Fibroblast of peridontal ligament (primary cell): Measurements from ENCODE around the gene PRKCE.
A peak's percentile ranks its signal among the peaks of the same experiment; 100 is the strongest.

ENCODE experiments used
- DNase-seq: peaks from one replicate; pipeline ENCODE4 v3.0.0-alpha.2; 2010; ENCODE audit errors: extremely low read depth

The PRKCE gene

DNA sequence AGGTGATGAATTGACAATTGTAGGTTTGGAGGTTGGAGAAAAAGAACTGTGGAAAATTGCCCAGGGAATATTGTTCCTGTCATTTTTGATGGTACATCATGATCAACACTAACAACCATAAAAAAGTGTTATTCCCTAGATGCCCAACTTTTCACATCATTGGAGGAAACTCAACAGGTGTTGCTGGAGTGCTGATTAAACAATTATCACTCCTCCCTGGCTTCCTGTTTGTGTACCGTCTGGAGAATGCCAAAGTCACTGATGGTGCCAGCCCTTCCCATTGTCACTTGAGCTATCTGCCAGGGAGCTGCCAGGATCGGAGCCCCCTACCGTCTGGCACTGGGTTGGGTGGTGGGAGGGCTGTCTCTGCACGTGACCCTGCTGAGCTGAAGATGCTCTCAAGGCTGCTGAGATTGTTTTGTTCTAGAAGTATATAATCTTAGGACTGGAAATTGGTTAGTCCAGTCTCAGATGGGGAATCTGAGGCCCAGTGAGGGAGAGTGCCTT lies 156.9 kb downstream of the PRKCE start:
- no peak for DNase-seq

DNA sequence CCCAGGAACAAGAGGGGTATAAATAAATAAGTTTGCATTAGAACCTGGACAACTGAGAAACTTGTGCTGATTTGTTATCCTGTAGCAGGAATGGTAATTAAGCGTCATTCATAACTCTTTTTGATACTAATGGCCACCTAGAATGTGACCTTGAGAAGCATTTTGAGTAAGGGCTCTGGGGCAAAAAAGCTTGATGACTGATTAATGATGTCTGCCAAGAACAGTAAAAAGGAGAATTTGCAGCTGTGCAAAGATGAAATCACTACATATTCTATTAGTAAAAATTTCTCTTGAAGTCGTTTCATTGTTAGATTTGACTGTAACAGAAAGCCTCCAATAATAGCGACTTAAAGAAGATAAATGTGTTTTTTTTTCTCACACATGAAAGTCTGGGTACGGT lies 157.7 kb downstream of the PRKCE start:
- DNase-seq: no peak

DNA sequence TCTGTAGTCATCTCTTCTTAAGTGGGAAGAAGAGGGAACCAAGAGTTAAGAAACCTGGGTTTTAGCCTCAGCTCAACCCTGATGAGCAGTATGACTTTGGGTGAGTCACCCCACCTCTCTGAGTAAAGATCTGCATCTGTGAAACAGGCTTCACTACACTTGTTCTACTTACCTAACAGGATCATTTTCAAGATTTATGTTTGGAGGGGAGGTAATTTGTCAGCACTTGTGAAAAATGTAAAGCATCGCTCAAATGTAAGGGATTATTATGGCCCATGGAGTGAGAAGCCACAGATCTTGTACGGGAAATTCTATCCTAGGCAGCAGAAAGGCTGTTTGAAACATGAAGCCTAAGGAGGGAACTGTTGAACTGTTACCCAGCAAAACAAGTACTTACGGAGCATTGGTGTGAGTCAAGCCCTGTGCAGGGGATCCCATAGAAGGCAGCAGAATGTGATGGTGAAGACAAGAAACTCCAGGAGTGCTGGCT lies 160.6 kb downstream of the PRKCE start:
- peak; percentile 42 for DNase-seq

DNA sequence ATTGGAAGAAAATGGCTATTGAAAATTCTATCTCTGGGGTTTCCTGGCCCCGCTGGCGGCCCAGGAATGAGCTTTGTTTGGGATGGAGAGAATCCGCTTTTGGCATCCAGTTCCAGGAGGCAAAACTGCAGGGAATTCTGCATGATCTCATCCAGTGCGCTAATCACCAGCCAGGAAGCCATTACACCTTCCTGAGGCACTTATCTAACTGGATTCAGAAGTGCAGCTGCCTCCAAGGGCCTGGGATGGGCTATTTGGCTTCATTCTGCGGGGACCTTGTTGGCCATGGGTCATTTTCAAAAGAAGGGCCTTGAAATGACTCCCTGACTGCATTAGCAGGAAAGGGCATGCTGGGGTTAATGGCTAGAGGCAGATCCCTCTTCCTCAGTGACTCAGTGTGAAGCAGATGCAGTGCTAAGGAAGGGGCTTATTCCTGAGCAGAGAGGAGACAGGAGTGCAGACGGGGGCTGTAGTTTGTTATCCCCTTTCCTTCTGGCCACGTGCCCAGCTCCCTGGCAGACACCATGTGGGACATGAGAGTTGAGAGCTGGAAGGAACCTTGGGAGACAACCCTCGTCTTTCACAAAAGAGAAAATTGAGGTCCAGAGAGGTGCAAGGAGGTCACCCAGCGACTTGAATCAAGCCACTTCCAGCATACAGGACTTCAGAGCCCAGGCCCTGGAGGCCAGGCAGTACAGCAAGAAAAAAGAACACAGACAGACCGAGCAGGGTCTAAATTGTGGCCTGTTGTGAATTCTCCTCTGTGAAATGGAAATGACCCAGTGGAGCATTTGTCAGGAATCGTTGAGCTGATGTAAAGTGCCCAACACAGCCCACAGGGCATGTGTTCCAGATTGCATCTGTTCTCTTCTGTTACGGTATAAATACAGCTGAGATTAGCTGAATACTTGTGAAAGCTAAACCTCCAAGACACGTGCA lies 161.8 kb downstream of the PRKCE start:
- DNase-seq: no peak

DNA sequence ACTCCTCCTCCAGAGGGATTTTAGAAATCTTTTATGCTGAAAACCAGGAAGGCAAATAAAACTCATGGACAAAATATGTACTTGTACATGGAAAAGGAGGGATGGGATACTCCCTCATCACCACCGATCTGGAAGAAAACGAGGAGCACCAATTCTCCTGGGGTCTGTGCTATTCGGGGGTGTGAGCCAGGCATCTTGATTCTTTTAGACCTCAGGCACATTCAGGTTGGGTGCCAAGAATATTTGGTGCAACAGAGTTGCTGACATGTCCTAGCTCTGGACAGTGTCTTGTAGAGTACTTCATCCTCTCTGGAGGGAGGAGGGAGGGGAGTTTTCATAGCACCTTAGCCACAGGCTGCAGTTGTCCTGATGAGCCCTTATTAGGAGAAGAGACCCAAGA lies 163.0 kb downstream of the PRKCE start:
- DNase-seq: no peak

DNA sequence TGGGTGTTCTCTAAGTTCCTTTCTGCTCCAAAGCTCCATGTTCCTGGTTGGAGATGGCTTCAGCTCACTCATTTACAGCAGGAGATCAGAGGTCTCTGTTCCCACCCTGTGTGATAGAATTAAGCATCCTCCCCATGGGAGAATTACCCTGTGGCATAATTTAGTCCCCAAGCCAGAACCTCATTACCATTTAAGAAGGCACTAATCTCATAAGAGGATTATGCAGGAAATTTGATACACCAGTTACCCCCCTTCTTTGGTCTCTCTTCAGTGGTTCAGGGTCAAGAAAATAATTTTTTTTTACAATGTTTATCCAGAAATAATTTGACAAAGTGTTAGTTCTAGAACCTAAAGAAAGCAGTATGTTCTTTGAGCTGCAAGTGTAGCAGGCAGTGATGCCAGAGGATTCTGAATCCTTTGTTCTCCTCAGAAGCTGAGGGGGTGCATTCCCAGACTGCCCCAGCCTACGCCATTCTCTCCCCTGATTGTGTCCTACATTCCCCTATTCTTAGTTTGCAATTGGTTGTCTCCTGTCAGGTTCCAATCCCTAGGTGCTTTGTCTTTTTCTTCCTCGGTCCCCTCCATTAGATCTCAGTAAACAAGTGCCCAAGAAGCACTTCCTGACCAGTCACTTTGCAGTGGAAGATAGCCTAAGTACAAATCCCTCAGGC lies 163.6 kb downstream of the PRKCE start:
- no peak for DNase-seq

DNA sequence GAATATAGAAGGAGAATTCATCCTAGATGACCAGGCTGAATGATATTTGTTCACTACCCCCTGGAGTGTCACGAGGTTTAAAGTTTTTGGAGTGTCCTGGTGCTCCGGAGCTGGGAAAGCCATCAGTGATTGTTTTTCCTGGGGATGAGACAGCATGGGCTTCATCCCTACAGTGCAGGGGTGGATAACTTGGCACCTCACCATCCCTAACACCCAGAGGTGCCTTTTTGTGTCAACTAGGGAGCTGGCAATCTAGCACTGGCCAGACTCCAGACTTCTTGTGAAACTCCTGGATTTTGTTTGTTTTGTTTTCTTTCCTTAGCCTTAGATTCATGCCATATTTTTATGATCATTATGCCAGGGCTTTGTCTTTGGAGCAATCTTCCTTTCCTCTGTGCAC lies 164.8 kb downstream of the PRKCE start:
- peak; percentile 67 for DNase-seq

DNA sequence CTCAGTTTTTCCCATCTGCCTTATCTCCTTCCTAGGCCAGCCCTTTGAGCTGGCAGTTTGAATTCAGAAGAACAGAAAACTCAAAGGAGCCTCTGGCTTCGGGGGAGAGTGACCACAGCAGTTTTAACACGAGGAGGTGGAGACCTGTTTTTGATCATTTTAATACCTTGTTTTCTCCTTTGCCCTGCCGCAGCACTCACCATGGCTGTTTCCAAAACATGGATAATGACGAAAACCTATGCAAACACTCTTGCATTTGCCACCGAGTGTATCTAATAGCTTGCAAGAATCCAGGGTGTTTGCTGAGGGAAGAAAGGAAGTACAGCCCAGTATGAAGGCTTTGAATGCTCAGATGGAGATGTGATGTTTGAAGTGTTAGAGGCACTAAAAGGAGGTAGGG lies 167.1 kb downstream of the PRKCE start:
- DNase-seq: no peak

DNA sequence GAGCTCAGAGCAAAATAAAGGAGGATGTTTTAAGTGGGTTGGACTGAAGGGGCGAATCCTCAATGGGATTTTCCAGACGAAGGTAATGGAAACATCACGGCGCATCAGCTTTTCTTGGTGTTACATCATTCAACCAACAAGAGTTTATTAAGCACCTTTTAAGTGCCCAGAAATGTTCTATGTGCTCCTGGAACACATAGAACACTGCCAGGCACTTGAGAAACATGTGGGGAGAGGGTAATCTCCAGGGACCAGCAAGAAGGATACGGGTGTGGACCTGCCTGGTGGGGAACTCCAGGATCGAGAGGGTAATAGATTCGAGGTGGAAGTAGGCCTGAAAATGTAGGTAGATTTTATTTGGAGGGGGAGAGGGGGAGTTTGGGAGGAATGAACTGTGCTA lies 168.6 kb downstream of the PRKCE start:
- no peak for DNase-seq

DNA sequence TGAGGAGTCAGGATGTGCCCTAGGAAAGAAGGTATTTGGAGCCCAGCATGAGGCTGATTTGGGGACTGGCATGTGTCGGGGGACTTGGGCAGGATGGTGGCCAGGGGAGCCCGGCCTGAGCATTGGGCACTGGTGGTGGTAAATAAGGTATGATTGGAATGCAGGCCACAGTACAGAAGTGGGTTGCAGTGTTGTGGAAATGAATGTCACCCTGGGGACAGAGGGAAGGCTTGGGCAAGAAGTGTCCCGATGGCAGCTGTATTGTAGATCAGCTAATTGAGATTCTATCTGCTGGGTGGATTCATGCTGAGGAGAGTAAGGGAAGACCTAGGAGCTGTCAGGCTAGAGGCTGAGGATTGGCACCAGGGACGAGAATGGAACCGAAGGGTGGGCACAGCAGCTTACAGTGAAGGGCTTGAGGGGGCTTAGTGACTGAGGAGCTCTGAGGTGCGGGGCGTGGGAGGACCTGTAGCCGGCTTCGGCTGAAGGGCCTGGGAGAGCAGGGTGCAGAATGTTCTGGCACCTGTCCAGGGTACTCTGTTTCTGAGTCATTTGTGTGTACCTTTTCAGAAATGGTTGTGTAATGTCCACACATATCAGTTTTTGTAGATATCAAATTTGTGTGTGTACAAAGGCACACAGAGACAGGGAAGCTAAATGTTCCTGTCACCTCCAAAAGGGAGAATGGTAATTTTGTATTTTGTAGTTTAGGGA lies 170.2 kb downstream of the PRKCE start:
- DNase-seq: no peak

DNA sequence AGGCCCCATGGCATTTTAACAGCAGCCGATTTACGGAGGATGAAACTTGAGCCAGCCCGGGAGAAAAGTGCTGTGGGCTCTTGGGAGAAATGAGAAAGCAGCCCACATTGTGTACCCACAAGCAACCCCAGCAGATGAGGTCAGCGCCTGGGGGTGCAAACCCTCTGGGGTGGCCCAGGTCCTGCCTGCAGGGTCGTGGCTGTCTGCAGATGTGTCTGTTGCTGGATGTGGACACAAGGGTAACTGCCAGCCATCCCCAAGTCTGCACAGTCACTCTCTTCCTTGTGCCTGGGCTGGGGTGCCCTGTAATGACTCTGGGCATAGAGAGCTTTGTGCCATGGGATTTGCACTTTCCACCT lies 170.8 kb downstream of the PRKCE start:
- peak; percentile 48 for DNase-seq

DNA sequence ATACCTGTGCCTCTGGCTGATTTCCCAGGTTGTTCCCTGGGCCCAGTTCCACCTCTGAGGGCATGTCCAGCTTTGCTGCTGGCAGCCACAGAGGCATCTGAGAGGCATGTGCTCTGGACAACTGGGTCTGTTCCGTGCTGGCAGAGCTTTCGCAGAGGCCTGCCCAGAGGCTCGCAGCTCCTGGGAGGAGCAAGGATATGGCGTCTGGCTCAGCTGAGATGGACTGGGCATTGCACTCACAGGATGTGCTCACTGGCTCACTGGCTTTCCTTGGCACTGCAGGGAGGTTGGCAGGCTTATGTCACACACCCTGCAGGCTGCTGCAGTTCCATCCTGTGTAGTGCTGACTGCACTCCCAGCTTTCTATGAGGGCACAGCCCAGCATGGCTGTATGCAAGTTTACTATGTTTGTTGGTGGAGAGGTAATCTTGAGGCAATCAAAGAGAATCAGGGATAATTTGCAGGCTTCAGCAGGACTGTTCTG lies 172.3 kb downstream of the PRKCE start:
- no peak for DNase-seq

DNA sequence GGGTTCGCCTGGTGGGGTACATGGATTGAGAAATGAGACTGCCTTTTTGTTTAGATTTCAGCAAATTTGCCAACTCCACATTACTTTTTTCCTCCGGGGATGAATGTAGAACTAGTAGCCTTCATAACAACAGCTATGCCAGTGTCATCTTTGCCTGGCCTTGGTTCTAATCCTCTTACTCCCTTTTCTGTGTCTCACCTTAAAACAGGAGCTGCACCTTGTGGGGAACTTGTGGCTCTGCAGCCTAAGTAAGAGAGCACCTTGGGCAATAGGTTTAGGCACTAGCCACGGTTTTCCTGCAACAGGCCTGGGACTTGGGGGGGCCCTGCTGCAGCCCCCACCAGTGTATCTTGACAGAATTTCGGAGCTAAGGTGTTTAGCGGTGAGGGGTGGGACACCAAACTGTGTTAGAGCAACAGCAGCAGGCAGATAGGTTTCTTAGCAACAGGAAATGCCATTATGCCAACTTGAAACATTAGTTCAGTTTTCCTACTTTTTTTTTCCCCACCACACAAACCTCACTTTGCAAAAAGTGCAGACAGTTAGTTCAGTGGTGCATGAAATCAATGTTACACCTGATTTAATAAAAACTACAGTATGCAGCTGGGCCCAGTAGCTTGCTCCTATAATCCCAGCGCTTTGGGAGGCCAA lies 173.7 kb downstream of the PRKCE start:
- DNase-seq: no peak

DNA sequence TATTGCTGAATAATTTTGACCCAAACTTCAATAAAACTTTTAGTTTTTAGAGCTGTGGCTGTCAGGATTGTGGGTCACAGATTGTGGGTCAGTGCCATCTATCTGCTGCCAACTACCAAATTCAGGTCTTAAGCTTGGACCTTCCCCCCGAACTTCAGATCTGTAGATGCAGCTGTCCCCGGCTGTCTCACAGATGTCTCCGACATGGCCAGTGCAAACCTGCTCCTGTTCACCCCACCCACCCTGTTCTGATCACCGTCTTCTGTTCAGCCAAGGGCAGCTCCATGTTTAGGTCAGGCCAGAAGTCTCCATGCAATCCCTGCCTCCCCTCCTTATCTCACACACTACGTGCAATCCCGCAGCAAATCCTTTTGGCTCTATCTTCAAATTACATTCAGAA lies 175.0 kb downstream of the PRKCE start:
- DNase-seq: no peak

DNA sequence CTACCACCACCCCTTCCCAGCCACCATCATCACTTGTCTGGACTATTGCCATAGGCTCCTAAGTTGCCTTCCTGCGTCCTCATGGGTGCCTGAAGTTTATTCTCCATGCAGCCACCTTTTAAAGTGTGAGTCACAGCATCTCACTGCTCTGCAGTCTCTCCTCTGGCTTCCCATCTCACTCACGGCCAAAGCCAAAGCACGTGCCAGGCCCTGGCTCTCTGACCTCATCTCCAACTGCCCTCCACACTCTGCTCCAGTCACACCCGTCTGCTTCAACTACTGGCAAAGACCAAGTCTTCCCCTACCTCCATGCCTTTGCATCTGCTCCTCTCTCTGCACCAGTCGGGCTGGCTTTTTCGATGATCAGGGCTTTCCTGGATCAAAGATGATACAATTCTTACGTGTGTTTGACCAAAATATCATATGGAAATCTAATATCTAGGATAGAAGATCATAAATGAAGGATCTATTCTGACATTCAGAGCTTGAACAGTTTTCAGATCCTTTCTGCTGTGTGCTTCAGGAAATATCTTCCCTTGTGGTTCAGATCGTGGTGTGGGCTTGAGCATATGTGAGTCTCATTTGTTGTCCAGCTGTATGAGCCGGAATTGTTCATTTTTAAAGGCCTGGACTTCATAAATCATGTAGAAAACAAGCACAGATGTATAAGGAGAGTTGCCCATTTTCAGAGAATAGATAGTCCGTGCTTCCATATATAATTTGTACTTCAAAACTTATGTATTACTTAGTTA lies 175.6 kb downstream of the PRKCE start:
- peak; percentile 33 for DNase-seq

DNA sequence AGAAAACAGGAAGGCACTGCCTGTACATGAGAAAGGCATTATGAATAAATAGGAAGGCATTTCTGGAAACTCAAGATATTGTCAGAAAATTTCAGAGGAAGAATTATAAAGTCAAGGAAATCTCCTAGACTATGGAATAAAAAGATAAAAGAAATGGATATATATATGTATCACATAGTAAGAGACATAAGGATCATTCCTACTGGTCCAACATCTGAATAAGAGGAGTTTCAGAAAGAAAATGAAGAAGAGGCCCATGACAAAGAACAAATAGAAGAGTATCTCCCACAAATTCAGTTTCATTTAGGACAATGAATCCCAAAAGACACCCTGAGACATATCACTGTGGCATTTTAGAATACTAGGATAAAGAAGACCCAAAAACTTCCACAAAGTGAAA lies 178.8 kb downstream of the PRKCE start:
- no peak for DNase-seq

DNA sequence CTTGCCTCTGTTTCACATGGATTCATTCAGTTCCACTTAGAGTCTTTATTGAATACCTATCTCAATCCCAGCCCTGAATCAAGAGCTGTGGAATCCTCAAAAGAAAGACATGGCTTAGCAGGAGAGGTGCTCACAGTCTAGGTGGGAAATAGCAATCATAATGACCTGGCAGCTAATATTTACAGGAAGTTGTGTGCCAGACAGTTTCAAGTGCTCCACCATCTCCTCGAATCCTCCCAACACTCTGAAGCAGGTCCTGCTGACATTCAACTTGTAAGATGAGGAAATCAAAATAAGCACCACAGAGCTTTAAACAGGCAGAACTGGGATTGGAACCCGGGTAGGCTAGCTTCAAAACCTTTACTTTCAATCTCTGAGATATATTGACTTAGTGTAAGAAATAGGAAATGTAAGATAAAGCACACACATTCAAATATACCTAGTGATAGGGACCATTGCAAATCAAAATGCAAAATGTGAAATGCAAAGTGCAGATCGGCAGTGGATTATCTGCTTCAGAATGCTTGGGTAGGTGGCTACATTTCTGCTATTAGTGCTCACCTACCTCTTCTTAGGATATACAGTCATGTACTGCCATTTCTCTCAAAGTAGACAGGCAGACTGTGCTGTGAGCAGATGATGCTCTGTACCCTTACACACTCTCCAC lies 182.0 kb downstream of the PRKCE start:
- no peak for DNase-seq

DNA sequence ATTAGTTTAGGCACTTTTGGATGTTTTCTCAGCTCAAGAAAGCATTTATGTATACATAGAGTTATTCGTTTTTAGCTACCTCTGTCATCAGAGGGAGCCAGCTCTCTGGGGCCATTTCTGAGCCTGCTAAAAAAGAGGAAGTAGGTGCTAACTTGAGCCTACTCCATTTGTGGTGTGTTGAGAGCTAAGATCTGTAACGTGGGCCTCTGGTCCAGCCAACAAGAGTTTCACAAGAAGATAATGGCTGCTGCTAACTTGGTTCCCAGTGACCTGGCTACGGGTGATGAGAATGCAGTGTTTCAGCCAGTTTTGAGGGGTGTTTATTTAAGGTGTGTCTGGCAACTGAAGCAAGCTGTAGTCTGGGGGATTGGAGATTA lies 182.5 kb downstream of the PRKCE start:
- DNase-seq: no peak

DNA sequence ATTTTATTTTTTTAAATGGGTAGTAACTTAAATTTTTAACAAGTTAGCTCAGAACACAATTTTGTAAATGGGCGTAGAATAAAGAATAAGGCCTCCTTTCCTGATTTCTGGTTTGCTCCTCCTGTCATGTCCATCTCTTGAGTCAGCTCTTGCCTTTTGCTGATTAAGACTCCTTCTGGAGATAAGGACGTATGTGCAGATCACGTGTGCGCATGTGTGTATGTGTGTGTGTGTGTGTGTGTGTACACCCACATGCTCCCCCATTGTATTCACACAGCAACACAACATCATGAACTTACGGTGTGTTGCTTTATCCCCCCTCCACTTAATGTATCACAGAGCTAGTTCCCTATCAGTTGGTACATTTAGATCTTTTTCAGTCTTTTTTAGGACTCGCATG lies 182.9 kb downstream of the PRKCE start:
- DNase-seq: no peak

DNA sequence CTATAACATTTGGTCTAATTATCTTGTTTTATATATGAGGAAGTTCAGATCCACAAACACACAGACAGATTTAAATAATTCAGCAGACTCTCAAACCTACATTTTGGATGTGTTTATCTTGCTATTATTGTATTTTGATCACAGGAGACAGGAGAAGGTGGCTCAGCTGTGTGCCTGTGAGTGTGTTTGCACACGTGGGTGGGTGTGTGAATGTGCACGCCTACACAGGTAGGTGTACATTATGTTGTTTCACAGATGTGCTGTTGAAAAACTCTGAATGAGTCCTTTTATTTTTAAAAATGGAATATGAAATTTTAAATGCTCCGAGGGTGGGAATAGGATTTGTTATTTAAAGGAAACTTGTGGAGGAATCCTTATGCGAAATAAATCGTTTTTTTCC lies 183.4 kb downstream of the PRKCE start:
- no peak for DNase-seq
